SHP77 (cell line): ENCODE results near the gene TMEM62.

ENCODE experiments used
- DNase-seq, 2 experiments: peaks; one replicate each; lab custom pipeline; 2025; lab: John Stamatoyannopoulos, UW

The TMEM62 gene

GRCh38 chr15:43133430-43134156 lies at the start of gene TMEM62:
TSS of gene TMEM62 (plus strand) at chr15:43133586. CDS start at chr15:43133803, 217 bp downstream.
- peak; percentile 78 to 84 for DNase-seq

- DNase-seq, result no peak
Observed at GRCh38 chr15:43085921-43086320, 47.5 kb upstream of the TMEM62 start.

GRCh38 chr15:43086551-43086950 lies 46.8 kb upstream of the TMEM62 start:
- no peak for DNase-seq

GRCh38 chr15:43091859-43092258 lies 41.5 kb upstream of the TMEM62 start:
- DNase-seq, result no peak

GRCh38 chr15:43093026-43093425 lies 40.4 kb upstream of the TMEM62 start:
- DNase-seq, result no peak

GRCh38 chr15:43094416-43095030 lies 38.9 kb upstream of the TMEM62 start:
- DNase-seq, result no peak

- DNase-seq, result no peak
Observed at GRCh38 chr15:43095243-43095642, 38.1 kb upstream of the TMEM62 start.

- no peak for DNase-seq
Observed at GRCh38 chr15:43095708-43096347, 37.6 kb upstream of the TMEM62 start.

GRCh38 chr15:43096411-43096810 lies 37.0 kb upstream of the TMEM62 start:
- DNase-seq, result no peak

- DNase-seq, result no peak
Observed at GRCh38 chr15:43099105-43099845, 34.1 kb upstream of the TMEM62 start.

GRCh38 chr15:43100971-43101370 lies 32.4 kb upstream of the TMEM62 start:
- DNase-seq, result no peak

- DNase-seq, result no peak
Observed at GRCh38 chr15:43102187-43102586, 31.2 kb upstream of the TMEM62 start.

- DNase-seq, result no peak
Observed at GRCh38 chr15:43103907-43104306, 29.5 kb upstream of the TMEM62 start.

GRCh38 chr15:43104426-43104825 lies 29.0 kb upstream of the TMEM62 start:
- no peak for DNase-seq

GRCh38 chr15:43105077-43105736 lies 28.2 kb upstream of the TMEM62 start:
- peak in 1 of 2 experiments; percentile 28 for DNase-seq

- DNase-seq, result peak; percentile 86 to 94
Observed at GRCh38 chr15:43105778-43106485, 27.5 kb upstream of the TMEM62 start, which contains the start of gene UBR1. TSS of gene UBR1 (minus strand) at chr15:43106038. CDS start at chr15:43106022, 16 bp downstream.

GRCh38 chr15:43106486-43106829 lies 26.9 kb upstream of the TMEM62 start:
- no peak for DNase-seq

GRCh38 chr15:43107751-43108150 lies 25.6 kb upstream of the TMEM62 start:
- DNase-seq, result no peak

GRCh38 chr15:43111354-43111753 lies 22.0 kb upstream of the TMEM62 start:
- no peak for DNase-seq

GRCh38 chr15:43118286-43118685 lies 15.1 kb upstream of the TMEM62 start:
- DNase-seq, result no peak

GRCh38 chr15:43118829-43119228 lies 14.6 kb upstream of the TMEM62 start:
- DNase-seq, result no peak
